NCI-H2171 (cell line): ENCODE results near the gene PARVB.

Experiments
- DNase-seq: peaks from one replicate; lab custom pipeline; 2025; lab: John Stamatoyannopoulos, UW

The PARVB gene

GRCh38 chr22:44024288-44024921, at the start of gene PARVB:
Gene PARVB (plus strand): TSS chr22:44024302. CDS start chr22:44024340, 38 bp downstream.
- DNase-seq: no peak

- no peak for DNase-seq
Observed at GRCh38 chr22:43975041-43975440, 49.1 kb upstream of the PARVB start.

- DNase-seq: no peak
Observed at GRCh38 chr22:43976861-43977795, 47.0 kb upstream of the PARVB start.

GRCh38 chr22:43978558-43978957, 45.5 kb upstream of the PARVB start:
- DNase-seq: no peak

- no peak for DNase-seq
Observed at GRCh38 chr22:43980579-43980978, 43.5 kb upstream of the PARVB start.

GRCh38 chr22:43980996-43981395, 43.1 kb upstream of the PARVB start:
- no peak for DNase-seq

GRCh38 chr22:43983808-43984207, 40.3 kb upstream of the PARVB start:
- no peak for DNase-seq

- no peak for DNase-seq
Observed at GRCh38 chr22:43985532-43985931, 38.6 kb upstream of the PARVB start.

GRCh38 chr22:43988116-43988820, 35.8 kb upstream of the PARVB start:
- no peak for DNase-seq

- DNase-seq: no peak
Observed at GRCh38 chr22:43988960-43989359, 35.1 kb upstream of the PARVB start.

GRCh38 chr22:43990044-43990443, 34.1 kb upstream of the PARVB start:
- no peak for DNase-seq

GRCh38 chr22:43991316-43992020, 32.6 kb upstream of the PARVB start:
- no peak for DNase-seq

- peak; percentile 58 for DNase-seq
Observed at GRCh38 chr22:43992331-43992821, 31.7 kb upstream of the PARVB start.

GRCh38 chr22:43993072-43993760, 30.9 kb upstream of the PARVB start:
- peak; percentile 47 for DNase-seq

- DNase-seq: no peak
Observed at GRCh38 chr22:43994006-43994405, 30.1 kb upstream of the PARVB start.

GRCh38 chr22:43994416-43994815, 29.7 kb upstream of the PARVB start:
- DNase-seq: no peak

- DNase-seq: no peak
Observed at GRCh38 chr22:43995057-43995685, 28.9 kb upstream of the PARVB start.

- no peak for DNase-seq
Observed at GRCh38 chr22:43995798-43996169, 28.3 kb upstream of the PARVB start.

- DNase-seq: no peak
Observed at GRCh38 chr22:43996170-43996980, 27.7 kb upstream of the PARVB start.

GRCh38 chr22:43996981-43997265, 27.2 kb upstream of the PARVB start:
- no peak for DNase-seq
